Measurements from ENCODE around the gene CROCC2.

Gene CROCC2

GRCh38 chr2:240902615-240903041 lies 3.5 kb upstream of the CROCC2 start:
- FAIRE-seq (no peak), DNase-seq (ENCODE audit: insufficient read length) (no peak)
- no peak for TF ChIP-seq TAF1 (IDR thresholded peaks at IDR 0.05; ENCODE audit: borderline replicate concordance, low read depth, low read length)
- TF ChIP-seq POLR2A (IDR thresholded peaks at IDR 0.05; ENCODE audit: low read depth, low read length): no peak
- TF ChIP-seq POLR2AphosphoS5 (IDR thresholded peaks at IDR 0.05; ENCODE audit: low read depth, low read length): no peak

- DNase-seq (ENCODE audit: insufficient read length) (no peak), FAIRE-seq (no peak)
- no peak for TF ChIP-seq TAF1 (IDR thresholded peaks at IDR 0.05; ENCODE audit: borderline replicate concordance, low read depth, low read length)
- no peak for TF ChIP-seq POLR2AphosphoS5 (IDR thresholded peaks at IDR 0.05; ENCODE audit: low read depth, low read length)
- TF ChIP-seq POLR2A (IDR thresholded peaks at IDR 0.05; ENCODE audit: low read depth, low read length): no peak
Measured at GRCh38 chr2:240903191-240904060, 2.7 kb upstream of the CROCC2 start.

- DNase-seq (ENCODE audit: insufficient read length) (no peak), FAIRE-seq (no peak)
- TF ChIP-seq TAF1 (IDR thresholded peaks at IDR 0.05; ENCODE audit: borderline replicate concordance, low read depth, low read length): no peak
- TF ChIP-seq POLR2A (IDR thresholded peaks at IDR 0.05; ENCODE audit: low read depth, low read length): no peak
- TF ChIP-seq POLR2AphosphoS5 (IDR thresholded peaks at IDR 0.05; ENCODE audit: low read depth, low read length): no peak
Measured at GRCh38 chr2:240904216-240905175, 1.6 kb upstream of the CROCC2 start.

- DNase-seq (ENCODE audit: insufficient read length) (no peak), FAIRE-seq (no peak)
- no peak for TF ChIP-seq TAF1 (IDR thresholded peaks at IDR 0.05; ENCODE audit: borderline replicate concordance, low read depth, low read length)
- TF ChIP-seq POLR2A (IDR thresholded peaks at IDR 0.05; ENCODE audit: low read depth, low read length): no peak
- TF ChIP-seq POLR2AphosphoS5 (IDR thresholded peaks at IDR 0.05; ENCODE audit: low read depth, low read length): no peak
Measured at GRCh38 chr2:240905176-240905781, 857 bp upstream of the CROCC2 start.

GRCh38 chr2:240906911-240907590 lies 915 bp downstream of the CROCC2 start:
- DNase-seq (ENCODE audit: insufficient read length): no peak
- no peak for FAIRE-seq
- TF ChIP-seq POLR2AphosphoS5 (IDR thresholded peaks at IDR 0.05; ENCODE audit: low read depth, low read length): no peak
- TF ChIP-seq TAF1 (IDR thresholded peaks at IDR 0.05; ENCODE audit: borderline replicate concordance, low read depth, low read length): no peak
- no peak for TF ChIP-seq POLR2A (IDR thresholded peaks at IDR 0.05; ENCODE audit: low read depth, low read length)

- no peak for FAIRE-seq
- TF ChIP-seq POLR2AphosphoS5 (IDR thresholded peaks at IDR 0.05; ENCODE audit: low read depth, low read length): no peak
- TF ChIP-seq POLR2A (IDR thresholded peaks at IDR 0.05; ENCODE audit: low read depth, low read length): no peak
- TF ChIP-seq TAF1 (IDR thresholded peaks at IDR 0.05; ENCODE audit: borderline replicate concordance, low read depth, low read length): no peak
- DNase-seq (ENCODE audit: insufficient read length): no peak
Measured at GRCh38 chr2:240909216-240909974, 3.3 kb downstream of the CROCC2 start.

GRCh38 chr2:240911641-240912265 lies 5.6 kb downstream of the CROCC2 start:
- DNase-seq (ENCODE audit: insufficient read length) (no peak), FAIRE-seq (no peak)
- TF ChIP-seq TAF1 (IDR thresholded peaks at IDR 0.05; ENCODE audit: borderline replicate concordance, low read depth, low read length) (no peak), POLR2A (IDR thresholded peaks at IDR 0.05; ENCODE audit: low read depth, low read length) (no peak), POLR2AphosphoS5 (IDR thresholded peaks at IDR 0.05; ENCODE audit: low read depth, low read length) (no peak)

- no peak for DNase-seq (ENCODE audit: insufficient read length)
- no peak for TF ChIP-seq POLR2A (IDR thresholded peaks at IDR 0.05; ENCODE audit: low read depth, low read length)
- no peak for TF ChIP-seq TAF1 (IDR thresholded peaks at IDR 0.05; ENCODE audit: borderline replicate concordance, low read depth, low read length)
- FAIRE-seq: no peak
Measured at GRCh38 chr2:240912878-240913809, 7.0 kb downstream of the CROCC2 start.

Data from GM12892 (cell line).